GM12878 (cell line): ENCODE results near the gene CHCHD6.

Experiments used
- EP300 ChIP-seq, 2 experiments: fragments of 150-350 bp in 1 of 2; IDR thresholded peaks; 2 replicates each; pipeline ENCODE4 v1.6.1; 2011 to 2012; ENCODE audit warnings: low read depth in 2 of 2, low read length in 2 of 2, borderline replicate concordance in 1 of 2, improper control_type of control experiment in 1 of 2, inconsistent platforms in 1 of 2; ENCODE audit not compliant: control insufficient read depth in 1 of 2
- MEF2A ChIP-seq: IDR thresholded peaks from 2 replicates; pipeline ENCODE4 v1.6.1; 2011; ENCODE audit warnings: low read depth, mild to moderate bottlenecking, low read length, moderate library complexity; ENCODE audit not compliant: insufficient read depth
- NR2C2 ChIP-seq: IDR thresholded peaks from 2 replicates; pipeline ENCODE4 v1.6.1; 2011; ENCODE audit warnings: borderline replicate concordance, low read depth; ENCODE audit not compliant: control insufficient read depth, insufficient read length
- SIN3A ChIP-seq: IDR thresholded peaks from 2 replicates; pipeline ENCODE4 v1.6.1; 2012; ENCODE audit warnings: low read depth, low read length, improper control_type of control experiment
- TF ChIP-seq, protein P1 (sequence below), 3 experiments: IDR thresholded peaks in 2 of 3; conservative IDR thresholded peaks in 1 of 3; 2 replicates each; pipeline ENCODE4 v1.5.1; 2011; ENCODE audit warnings: low read depth in 3 of 3, low read length in 3 of 3, mild to moderate bottlenecking in 3 of 3, control low read depth in 2 of 3, moderate library complexity in 2 of 3, inconsistent platforms in 1 of 3, mixed read lengths in 1 of 3; ENCODE audit not compliant: control insufficient read depth in 2 of 3, insufficient read depth in 1 of 3; ENCODE audit errors: extremely low read depth in 1 of 3
- TF ChIP-seq, protein P2 (sequence below): IDR thresholded peaks from 2 replicates; pipeline ENCODE4 v1.6.1; 2012; ENCODE audit warnings: low read length, inconsistent platforms

- TF ChIP-seq, protein P1, sequence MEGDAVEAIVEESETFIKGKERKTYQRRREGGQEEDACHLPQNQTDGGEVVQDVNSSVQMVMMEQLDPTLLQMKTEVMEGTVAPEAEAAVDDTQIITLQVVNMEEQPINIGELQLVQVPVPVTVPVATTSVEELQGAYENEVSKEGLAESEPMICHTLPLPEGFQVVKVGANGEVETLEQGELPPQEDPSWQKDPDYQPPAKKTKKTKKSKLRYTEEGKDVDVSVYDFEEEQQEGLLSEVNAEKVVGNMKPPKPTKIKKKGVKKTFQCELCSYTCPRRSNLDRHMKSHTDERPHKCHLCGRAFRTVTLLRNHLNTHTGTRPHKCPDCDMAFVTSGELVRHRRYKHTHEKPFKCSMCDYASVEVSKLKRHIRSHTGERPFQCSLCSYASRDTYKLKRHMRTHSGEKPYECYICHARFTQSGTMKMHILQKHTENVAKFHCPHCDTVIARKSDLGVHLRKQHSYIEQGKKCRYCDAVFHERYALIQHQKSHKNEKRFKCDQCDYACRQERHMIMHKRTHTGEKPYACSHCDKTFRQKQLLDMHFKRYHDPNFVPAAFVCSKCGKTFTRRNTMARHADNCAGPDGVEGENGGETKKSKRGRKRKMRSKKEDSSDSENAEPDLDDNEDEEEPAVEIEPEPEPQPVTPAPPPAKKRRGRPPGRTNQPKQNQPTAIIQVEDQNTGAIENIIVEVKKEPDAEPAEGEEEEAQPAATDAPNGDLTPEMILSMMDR (IDR thresholded peaks at IDR 0.05 in 2 of 3, conservative IDR thresholded peaks at IDR 0.05 in 1 of 3; ENCODE audit: control insufficient read depth in 2 of 3, extremely low read depth in 1 of 3, insufficient read depth in 1 of 3, low read depth in 3 of 3, low read length in 3 of 3), result no peak
- no peak for TF ChIP-seq MEF2A
- no peak for TF ChIP-seq EP300 (IDR thresholded peaks at IDR 0.05; ENCODE audit: borderline replicate concordance in 1 of 2, control insufficient read depth in 1 of 2, low read depth in 2 of 2, low read length in 2 of 2)
- TF ChIP-seq SIN3A, result no peak
- TF ChIP-seq NR2C2, result no peak
- TF ChIP-seq, protein P2, sequence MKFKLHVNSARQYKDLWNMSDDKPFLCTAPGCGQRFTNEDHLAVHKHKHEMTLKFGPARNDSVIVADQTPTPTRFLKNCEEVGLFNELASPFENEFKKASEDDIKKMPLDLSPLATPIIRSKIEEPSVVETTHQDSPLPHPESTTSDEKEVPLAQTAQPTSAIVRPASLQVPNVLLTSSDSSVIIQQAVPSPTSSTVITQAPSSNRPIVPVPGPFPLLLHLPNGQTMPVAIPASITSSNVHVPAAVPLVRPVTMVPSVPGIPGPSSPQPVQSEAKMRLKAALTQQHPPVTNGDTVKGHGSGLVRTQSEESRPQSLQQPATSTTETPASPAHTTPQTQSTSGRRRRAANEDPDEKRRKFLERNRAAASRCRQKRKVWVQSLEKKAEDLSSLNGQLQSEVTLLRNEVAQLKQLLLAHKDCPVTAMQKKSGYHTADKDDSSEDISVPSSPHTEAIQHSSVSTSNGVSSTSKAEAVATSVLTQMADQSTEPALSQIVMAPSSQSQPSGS, result no peak
Observed at GRCh38 chr3:126880901-126881300, 176.9 kb downstream of the CHCHD6 start.
